OCI-LY1 (cell line): ENCODE measurements around the gene CRIM1.

Source experiments
- EZH2 ChIP-seq: fragments of 200-600 bp; sonication (generic), shearing (Covaris generic); IDR thresholded peaks from 2 replicates; pipeline ENCODE4 v1.8.0; 2017; ENCODE audit warnings: borderline replicate concordance, mixed run types, mild to moderate bottlenecking, antibody characterized with exemption, low read length, moderate library complexity, mixed read lengths
- TF ChIP-seq, protein P1 (sequence below): fragments of 200-600 bp; sonication (generic), shearing (Covaris generic); IDR thresholded peaks from 2 replicates; pipeline ENCODE4 v1.5.1; 2017; ENCODE audit warnings: mild to moderate bottlenecking, antibody characterized with exemption, low read length, moderate library complexity, mixed read lengths

DNA sequence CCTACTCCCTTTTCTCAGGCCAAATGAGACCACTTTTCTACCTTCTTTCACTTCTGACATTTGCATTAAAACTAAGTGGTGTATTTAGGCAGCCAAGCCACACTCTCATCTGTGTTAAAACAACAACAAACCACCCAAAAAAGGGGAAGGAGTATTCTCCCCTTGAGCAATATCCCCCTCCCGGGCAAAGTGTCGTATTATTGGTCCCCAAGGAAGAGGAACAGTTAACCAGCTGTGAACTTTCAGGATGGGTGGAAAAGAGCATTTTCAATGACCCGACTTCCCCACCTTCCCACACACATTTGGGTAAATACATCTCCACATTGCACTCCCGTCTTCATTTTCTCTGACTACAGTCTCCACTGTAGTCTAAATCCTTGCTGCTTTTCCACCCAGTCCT, 198.1 kb downstream of the CRIM1 start:
- TF ChIP-seq, protein P1, sequence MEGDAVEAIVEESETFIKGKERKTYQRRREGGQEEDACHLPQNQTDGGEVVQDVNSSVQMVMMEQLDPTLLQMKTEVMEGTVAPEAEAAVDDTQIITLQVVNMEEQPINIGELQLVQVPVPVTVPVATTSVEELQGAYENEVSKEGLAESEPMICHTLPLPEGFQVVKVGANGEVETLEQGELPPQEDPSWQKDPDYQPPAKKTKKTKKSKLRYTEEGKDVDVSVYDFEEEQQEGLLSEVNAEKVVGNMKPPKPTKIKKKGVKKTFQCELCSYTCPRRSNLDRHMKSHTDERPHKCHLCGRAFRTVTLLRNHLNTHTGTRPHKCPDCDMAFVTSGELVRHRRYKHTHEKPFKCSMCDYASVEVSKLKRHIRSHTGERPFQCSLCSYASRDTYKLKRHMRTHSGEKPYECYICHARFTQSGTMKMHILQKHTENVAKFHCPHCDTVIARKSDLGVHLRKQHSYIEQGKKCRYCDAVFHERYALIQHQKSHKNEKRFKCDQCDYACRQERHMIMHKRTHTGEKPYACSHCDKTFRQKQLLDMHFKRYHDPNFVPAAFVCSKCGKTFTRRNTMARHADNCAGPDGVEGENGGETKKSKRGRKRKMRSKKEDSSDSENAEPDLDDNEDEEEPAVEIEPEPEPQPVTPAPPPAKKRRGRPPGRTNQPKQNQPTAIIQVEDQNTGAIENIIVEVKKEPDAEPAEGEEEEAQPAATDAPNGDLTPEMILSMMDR = no peak
- no peak for TF ChIP-seq EZH2
